GM19043 (cell line): ENCODE measurements around the gene UBL4A.

ENCODE experiments used
- ATAC-seq: cut with Tn5 transposase; IDR thresholded peaks from one replicate; pipeline ENCODE4 v1.9.1; 2021; ENCODE audit warnings: low read depth; ENCODE audit not compliant: unreplicated experiment

Gene UBL4A

GRCh38 chrX:154441984-154442707 is 44.3 kb downstream of the UBL4A start:
- no peak for ATAC-seq

- no peak for ATAC-seq
Measured at GRCh38 chrX:154441564-154441963, 44.9 kb downstream of the UBL4A start.

- ATAC-seq = no peak
Measured at GRCh38 chrX:154440623-154441357, 45.6 kb downstream of the UBL4A start.

- no peak for ATAC-seq
Measured at GRCh38 chrX:154439841-154440240, 46.6 kb downstream of the UBL4A start.

- ATAC-seq = no peak
Measured at GRCh38 chrX:154437971-154438893, 48.2 kb downstream of the UBL4A start.

GRCh38 chrX:154436983-154437752 is 49.2 kb downstream of the UBL4A start, which contains the start of gene GDI1:
GDI1 (plus strand) TSS chrX:154437154; CDS start chrX:154437255, 101 bp downstream.
- no peak for ATAC-seq

- no peak for ATAC-seq
Measured at GRCh38 chrX:154436374-154436982, 49.9 kb downstream of the UBL4A start.

GRCh38 chrX:154435171-154435733 is 51.2 kb downstream of the UBL4A start:
- ATAC-seq = no peak

- no peak for ATAC-seq
Measured at GRCh38 chrX:154434394-154435168, 51.8 kb downstream of the UBL4A start.
